ENCODE results near the gene NAA80. TPM values are rescaled to one million over a fixed set of nuclear protein-coding genes. Genes with fewer than 3 reads are reported as not detected.

The NAA80 gene
- total RNA-seq, 1 donor from 2014 or later, result 16.2 TPM

DNA sequence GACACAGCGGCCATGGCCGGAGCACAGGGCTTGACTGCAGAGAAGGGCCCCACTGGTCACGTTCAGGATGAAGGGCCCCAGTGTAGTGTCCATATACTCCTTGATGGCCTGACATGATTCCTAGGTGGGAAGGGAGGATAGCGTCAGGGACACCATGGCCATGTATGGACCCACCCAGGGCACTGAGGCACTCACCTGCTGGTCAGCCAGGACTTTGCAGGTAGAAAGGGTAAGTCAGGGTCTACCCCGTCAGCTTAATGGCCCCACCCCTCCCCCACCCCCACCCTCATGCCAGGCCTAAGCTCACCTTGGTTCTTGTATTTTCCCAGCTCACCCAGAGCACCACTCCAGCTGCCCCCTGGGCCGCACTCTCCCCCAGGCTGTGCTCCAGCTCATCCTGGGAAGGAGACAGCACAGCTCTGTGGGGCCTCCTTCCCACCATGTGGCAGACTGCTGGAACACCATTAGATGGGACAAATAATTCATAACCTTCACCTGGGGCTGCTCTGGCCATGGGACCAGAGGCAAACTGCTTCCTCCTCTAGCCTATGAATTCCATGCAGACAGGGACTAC is 1.6 kb upstream of the NAA80 start:
- TF ChIP-seq, protein P1, sequence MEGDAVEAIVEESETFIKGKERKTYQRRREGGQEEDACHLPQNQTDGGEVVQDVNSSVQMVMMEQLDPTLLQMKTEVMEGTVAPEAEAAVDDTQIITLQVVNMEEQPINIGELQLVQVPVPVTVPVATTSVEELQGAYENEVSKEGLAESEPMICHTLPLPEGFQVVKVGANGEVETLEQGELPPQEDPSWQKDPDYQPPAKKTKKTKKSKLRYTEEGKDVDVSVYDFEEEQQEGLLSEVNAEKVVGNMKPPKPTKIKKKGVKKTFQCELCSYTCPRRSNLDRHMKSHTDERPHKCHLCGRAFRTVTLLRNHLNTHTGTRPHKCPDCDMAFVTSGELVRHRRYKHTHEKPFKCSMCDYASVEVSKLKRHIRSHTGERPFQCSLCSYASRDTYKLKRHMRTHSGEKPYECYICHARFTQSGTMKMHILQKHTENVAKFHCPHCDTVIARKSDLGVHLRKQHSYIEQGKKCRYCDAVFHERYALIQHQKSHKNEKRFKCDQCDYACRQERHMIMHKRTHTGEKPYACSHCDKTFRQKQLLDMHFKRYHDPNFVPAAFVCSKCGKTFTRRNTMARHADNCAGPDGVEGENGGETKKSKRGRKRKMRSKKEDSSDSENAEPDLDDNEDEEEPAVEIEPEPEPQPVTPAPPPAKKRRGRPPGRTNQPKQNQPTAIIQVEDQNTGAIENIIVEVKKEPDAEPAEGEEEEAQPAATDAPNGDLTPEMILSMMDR (IDR thresholded peaks at IDR 0.05), result no peak
- H3K4me1 Mint-ChIP-seq (ENCODE audit: unreplicated experiment), result peaks cover 22% of the 10 kb centered on the region
- H3K27me3 Mint-ChIP-seq (ENCODE audit: unreplicated experiment), result no peaks in the 10 kb centered on the region
- H3K4me3 Mint-ChIP-seq (ENCODE audit: unreplicated experiment), result peak overlapping the region; percentile 97
- no peak for DNase-seq (ENCODE audit: extremely low spot score, unreplicated experiment)
- no peaks in the 10 kb centered on the region for H3K9me3 Mint-ChIP-seq (ENCODE audit: unreplicated experiment)
- H3K36me3 Mint-ChIP-seq (ENCODE audit: unreplicated experiment), result no peaks in the 10 kb centered on the region
- peak overlapping the region; percentile 98 for H3K27ac Mint-ChIP-seq (ENCODE audit: unreplicated experiment)

DNA sequence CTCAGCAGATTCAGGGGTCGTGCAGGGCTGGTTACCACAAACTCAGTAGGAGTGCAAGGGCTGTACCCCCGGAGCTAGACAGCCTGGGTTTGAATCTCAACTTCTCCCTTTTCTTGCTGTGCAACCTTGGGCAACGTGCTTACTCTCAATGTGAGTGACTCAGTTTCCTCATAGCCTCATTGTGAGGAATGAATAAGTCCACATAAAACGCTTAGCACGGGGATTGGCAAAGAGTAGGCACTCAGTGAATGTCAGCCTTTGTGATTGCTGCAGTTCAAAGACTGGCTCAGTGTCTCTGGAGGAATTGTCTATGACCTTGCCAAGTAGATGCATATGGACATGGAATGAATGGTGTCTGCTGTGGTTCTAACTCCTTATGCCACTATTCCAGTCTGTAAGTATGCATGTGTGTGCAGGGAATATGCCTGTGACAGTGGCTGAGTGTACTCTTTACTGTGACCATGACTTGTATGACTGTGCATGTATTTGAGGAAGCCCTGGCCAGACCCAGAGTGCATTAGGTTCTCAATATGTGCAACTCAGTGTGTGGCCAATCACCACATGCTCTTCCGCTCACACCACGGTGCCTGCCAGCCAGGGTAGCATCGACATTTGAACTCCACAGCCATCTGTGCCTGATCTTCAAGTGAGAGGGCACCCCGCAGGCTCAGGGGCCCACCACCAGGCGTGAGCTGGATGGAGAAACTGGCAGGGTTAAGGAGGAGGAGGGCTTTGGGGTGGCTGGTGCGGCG is 900 bp upstream of the NAA80 start:
- no peaks in the 10 kb centered on the region for H3K36me3 Mint-ChIP-seq (ENCODE audit: unreplicated experiment)
- H3K9me3 Mint-ChIP-seq (ENCODE audit: unreplicated experiment), result no peaks in the 10 kb centered on the region
- peaks cover 22% of the 10 kb centered on the region for H3K4me1 Mint-ChIP-seq (ENCODE audit: unreplicated experiment)
- peak overlapping the region; percentile 97 for H3K4me3 Mint-ChIP-seq (ENCODE audit: unreplicated experiment)
- H3K27ac Mint-ChIP-seq (ENCODE audit: unreplicated experiment), result peak overlapping the region; percentile 98
- no peak for DNase-seq (ENCODE audit: extremely low spot score, unreplicated experiment)
- no peaks in the 10 kb centered on the region for H3K27me3 Mint-ChIP-seq (ENCODE audit: unreplicated experiment)
- TF ChIP-seq, protein P1 (IDR thresholded peaks at IDR 0.05), result no peak

DNA sequence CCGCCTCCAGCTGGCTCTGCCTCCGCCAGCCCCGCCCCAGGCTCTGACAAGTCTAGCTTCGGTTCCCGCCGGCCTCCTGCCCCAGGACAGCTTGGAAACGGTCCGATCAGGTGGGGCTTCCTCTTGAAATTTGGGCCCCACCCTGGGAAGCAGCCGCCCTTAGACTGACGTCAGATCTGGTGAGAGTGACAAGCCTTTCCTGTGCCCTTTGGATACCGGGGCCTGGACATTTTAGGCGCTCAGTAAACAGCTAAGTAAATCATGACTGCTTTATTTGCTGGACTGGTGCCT is 378 bp upstream of the NAA80 start:
- Mint-ChIP-seq H3K4me3 (ENCODE audit: unreplicated experiment) (peak overlapping the region; percentile 97), H3K27ac (ENCODE audit: unreplicated experiment) (peak overlapping the region; percentile 98), H3K9me3 (ENCODE audit: unreplicated experiment) (no peaks in the 10 kb centered on the region), H3K4me1 (ENCODE audit: unreplicated experiment) (peaks cover 22% of the 10 kb centered on the region), H3K27me3 (ENCODE audit: unreplicated experiment) (no peaks in the 10 kb centered on the region), H3K36me3 (ENCODE audit: unreplicated experiment) (no peaks in the 10 kb centered on the region)
- DNase-seq (ENCODE audit: extremely low spot score, unreplicated experiment), result no peak
- TF ChIP-seq, protein P1 (IDR thresholded peaks at IDR 0.05), result no peak

DNA sequence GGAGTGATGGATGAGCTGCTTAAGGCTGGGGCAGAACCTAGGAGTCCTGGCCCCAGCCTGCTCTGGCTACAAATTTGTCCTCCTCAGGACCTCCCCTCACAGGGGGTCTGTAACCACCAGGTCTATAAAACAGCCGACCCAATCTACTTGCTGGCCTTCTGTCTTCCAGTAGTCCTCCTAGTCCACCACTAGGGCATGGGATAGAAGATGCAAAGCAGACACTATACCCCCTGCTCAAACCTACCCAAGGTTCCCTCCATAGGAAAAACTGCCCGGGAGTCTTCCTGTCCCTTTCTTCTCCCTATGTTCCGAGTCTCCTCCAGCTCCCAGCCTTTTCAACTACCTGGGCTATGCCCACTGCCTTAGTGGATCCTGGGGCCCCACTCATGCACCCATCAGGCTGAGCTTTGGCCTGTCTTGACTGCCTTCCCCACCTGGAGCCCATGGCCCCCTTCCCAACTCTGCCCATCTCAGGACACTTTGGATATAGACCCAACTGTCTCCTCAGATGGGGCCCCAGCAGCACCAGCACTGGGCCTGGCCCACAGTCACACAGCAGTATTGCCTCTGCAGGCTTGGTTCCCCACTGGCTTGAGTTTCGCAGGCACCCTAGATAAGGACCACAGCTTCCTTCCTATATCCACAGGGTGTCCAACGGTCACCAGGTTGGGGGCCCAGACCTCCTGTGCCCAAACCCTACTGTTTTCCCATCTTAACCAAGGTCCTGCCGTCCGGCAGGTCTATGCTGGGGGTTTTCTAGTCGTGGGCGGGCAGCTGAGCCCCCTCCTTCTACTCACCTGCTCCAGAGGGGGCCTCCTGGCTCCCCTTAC is 1.1 kb downstream of the NAA80 start:
- TF ChIP-seq, protein P1 (IDR thresholded peaks at IDR 0.05), result no peak
- no peaks in the 10 kb centered on the region for H3K27me3 Mint-ChIP-seq (ENCODE audit: unreplicated experiment)
- peak overlapping the region; percentile 98 for H3K27ac Mint-ChIP-seq (ENCODE audit: unreplicated experiment)
- H3K9me3 Mint-ChIP-seq (ENCODE audit: unreplicated experiment), result no peaks in the 10 kb centered on the region
- no peaks in the 10 kb centered on the region for H3K36me3 Mint-ChIP-seq (ENCODE audit: unreplicated experiment)
- peaks cover 22% of the 10 kb centered on the region for H3K4me1 Mint-ChIP-seq (ENCODE audit: unreplicated experiment)
- peak overlapping the region; percentile 97 for H3K4me3 Mint-ChIP-seq (ENCODE audit: unreplicated experiment)
- no peak for DNase-seq (ENCODE audit: extremely low spot score, unreplicated experiment)

DNA sequence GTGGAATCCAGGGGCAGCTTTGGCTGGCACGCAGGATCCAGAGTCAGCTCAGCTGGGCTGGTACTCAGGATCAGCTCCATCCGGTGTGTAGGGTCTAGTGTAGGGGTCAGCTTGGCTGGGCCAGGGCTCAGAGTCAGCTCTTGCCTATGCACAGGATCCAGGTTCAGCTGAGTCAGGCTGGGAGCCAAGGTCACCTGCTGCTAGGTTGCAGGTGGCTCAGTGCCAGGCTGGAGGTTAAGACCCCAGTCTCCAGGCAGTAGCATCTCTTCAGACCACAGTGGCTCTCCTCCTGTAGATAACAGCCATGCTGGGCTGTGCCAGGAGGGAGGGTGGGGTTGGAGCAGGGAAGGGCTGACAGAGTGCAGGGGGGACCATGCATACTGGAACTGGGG is 1.8 kb downstream of the NAA80 start:
- TF ChIP-seq, protein P1 (IDR thresholded peaks at IDR 0.05), result no peak
- Mint-ChIP-seq H3K4me3 (ENCODE audit: unreplicated experiment) (no peak overlapping the region), H3K4me1 (ENCODE audit: unreplicated experiment) (peaks cover 29% of the 10 kb centered on the region), H3K27ac (ENCODE audit: unreplicated experiment) (no peak overlapping the region), H3K36me3 (ENCODE audit: unreplicated experiment) (no peaks in the 10 kb centered on the region), H3K9me3 (ENCODE audit: unreplicated experiment) (no peaks in the 10 kb centered on the region), H3K27me3 (ENCODE audit: unreplicated experiment) (no peaks in the 10 kb centered on the region)
- DNase-seq (ENCODE audit: extremely low spot score, unreplicated experiment), result no peak
